Activated T-cell treated with anti-CD3 and anti-CD28 coated beads for 4 hours (primary cell): Measurements from ENCODE around the gene PLEKHG4B.

Source experiments
- DNase-seq: peaks from one replicate; pipeline ENCODE4 v3.0.0-alpha.2; 2020

Gene PLEKHG4B

GRCh38 chr5:75331-76320 is 16.3 kb upstream of the PLEKHG4B start:
- DNase-seq: no peak

DNA sequence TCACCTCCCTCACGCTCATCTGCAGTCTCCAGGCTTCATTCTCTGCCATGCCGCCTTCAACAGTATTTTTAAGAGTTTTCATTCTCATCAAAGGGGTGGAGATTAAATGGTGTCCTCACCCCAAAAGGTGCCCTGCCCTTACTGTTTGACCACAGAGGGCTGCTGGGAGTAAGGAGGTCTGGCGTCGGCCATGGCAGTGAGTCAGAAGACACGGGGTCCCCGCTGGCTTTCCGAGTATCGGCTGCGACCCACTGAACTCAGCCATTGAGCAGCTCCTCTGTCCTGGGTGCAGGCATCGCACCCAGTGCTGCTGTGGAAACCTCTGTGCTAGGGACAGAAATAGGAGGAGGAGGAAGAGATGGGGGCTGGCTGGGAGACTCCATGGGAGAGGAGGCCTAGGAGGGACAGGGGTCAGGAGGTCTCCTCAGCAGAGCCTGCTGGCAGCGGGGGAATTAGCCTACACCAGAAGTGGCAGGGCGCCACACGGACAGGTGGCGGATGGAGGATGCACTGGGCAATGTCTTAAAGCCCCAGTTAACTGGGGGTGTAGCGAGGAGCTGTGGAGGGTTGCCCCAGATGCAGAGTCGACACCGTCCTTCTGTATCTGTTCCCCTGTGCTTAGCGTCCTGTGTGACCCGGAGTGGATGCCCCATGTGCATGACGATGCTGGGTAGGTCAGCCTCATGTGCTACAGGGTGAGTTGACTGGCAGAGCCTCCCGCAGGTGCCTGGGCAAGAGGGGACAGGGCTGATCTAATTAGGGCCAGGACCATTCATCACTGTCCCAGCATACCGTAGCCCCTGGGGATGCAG is 15.4 kb upstream of the PLEKHG4B start:
- no peak for DNase-seq

DNA sequence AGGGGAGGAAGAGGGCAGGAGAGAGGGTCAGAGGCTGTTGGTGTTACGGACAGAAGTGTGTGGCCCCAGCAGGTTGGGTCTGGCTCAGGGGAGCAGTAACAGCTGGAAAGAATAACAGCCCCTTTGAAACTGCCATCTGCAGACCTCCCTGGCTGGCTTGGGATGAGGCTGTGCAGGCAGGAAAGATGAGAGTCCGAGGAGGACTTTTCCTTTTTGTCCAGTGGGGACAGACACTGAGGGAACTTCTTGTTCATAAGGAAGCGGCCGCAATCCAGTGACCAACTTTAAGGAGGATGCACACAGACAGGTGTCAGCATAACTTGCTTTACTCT is 14.8 kb upstream of the PLEKHG4B start:
- no peak for DNase-seq

DNA sequence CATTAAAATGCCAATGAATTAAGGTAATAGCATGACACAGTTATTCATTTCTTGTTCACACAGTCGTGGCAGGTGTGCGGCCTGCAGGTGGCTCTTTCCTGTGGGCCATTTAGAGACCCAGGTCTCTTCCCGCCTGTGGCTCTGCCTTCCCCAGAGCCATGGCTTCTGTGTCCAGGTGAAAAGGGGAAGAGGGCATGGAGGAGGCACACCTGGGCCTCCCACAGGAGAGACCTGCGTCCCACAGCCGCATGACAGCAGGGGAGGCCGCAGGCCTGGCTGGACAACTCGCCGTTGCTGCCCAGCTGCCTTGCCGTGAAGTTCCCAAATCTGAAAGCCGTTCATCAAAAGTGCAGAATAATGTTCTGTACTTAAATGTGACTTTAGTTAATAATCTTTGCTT is 14.4 kb upstream of the PLEKHG4B start:
- DNase-seq: no peak

DNA sequence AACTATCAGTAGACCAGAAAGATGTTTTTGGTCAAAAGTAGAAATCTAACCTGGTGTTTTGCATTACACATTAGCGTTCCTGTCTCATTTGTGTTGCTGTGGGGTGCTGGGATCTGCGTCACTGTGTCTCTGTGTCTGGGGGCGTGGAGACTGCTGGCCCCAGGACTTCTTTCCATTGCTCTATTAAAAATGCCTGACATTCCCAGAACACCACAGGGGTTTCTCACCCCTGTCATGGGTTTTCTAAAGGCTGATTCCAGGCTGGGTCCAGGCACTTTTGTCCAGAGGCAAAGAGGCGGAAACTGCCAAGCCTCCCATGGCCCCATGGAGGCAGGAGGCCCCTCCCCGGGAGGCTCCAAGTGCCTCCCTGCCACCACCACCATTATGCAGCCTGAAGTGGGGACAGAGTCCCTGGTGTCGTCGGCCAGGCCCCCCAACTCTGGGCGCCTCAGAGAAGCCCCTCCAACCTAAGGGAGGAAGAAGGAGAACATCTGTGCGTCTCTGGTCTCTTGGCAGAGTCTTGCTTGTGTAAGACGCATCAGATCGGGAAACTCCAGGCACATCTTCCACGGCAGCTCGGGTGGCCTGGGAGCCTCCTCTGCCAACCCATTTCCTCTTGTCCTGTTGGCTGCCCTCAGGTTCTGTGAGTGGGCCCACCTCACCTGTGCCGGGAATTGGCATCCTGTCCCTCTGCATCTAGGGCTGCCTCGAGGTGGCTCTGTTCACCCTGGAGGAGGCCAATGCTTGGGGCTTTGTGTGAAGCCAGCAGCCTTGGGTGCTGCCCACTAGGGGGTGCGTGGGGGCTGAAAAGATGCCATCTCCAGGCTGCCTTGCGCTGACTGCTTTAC is 13.8 kb upstream of the PLEKHG4B start:
- no peak for DNase-seq

DNA sequence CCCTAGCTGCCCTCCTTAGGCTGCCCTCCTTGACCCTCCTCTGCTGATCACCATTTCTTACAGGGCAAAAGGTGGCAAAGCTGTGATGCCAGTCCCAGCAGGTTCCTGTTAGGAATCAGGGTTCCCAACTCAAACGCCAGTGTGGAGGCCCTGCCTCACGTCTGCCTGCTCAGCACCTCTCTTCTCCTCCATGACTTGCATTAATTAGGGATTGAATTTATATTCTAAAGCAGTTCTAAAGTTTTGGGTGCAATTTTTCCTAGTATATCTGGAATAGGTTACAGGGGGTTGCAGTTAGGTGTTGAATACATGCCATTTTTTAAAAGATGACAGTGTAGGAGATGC is 13.2 kb upstream of the PLEKHG4B start:
- no peak for DNase-seq

GRCh38 chr5:79263-79662 is 12.7 kb upstream of the PLEKHG4B start:
- no peak for DNase-seq

GRCh38 chr5:79821-80220 is 12.1 kb upstream of the PLEKHG4B start:
- no peak for DNase-seq

DNA sequence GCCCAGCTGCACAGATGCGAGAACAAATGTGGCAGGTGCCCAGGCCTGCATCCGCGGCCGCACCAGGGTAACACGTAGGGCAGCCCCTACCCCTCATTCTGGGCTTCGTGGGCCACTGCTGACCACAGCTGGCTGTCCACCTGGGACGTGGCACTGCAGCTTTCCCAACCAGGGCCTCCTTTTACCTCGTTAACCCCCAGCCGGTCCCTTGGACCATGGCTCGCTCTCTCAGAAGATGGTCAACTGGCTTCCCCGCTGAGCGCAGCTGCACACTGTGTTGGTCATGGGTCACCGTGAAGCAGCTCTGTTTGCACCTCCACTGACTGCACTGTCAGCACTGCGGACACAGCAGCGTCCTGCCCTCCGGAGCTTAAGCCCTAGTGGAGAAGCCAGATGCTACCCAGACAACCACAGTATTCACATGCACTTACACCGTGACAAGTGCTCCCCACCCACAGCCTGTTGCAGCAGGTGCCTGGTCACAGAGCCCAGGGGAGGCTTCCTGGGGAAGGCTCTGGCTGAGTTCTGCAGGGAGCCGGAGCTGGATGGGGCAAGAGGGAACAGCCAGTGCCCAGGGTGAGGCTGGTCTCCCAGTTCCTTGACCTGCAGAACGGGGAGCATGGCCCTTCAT is 10.5 kb upstream of the PLEKHG4B start:
- DNase-seq: no peak

- no peak for DNase-seq
Measured at GRCh38 chr5:82097-82496, 9.9 kb upstream of the PLEKHG4B start.

DNA sequence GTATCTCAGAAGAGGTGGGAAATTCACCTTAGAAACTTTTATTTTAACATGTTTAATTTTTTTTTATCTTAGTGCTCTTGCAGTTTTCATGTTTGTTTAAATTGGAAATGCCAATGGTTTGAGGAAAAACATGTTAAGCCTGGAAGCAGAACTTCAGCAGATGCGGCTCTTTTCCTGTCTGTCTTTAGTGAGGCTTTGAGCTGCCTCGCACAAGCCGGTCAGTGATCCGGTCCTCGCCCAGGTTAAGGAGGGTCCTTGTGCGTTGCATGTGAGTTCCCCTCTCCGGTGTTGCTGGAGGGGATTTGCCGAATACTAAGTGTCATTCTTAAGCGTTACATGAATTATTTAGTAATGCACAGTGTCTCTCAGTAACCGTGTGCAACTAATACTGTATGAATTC is 9.4 kb upstream of the PLEKHG4B start:
- no peak for DNase-seq

DNA sequence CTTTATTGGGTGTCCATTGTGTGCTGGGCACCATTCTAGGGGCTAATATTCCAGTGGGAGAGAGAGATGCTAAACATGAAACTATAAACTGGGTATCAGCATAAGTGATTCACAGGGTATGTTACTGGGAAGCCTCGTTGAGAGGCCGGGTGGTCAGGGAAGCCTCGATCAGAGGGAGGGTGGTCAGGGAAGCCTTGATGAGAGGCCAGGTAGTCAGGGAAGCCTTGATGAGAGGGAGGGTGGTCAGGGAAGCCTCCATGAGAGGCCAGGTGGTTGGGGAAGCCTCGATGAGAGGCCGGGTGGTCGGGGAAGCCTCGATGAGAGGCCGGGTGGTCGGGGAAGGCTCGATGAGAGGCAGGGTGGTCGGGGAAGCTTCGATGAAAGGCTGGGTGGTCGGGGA is 8.9 kb upstream of the PLEKHG4B start:
- no peak for DNase-seq

DNA sequence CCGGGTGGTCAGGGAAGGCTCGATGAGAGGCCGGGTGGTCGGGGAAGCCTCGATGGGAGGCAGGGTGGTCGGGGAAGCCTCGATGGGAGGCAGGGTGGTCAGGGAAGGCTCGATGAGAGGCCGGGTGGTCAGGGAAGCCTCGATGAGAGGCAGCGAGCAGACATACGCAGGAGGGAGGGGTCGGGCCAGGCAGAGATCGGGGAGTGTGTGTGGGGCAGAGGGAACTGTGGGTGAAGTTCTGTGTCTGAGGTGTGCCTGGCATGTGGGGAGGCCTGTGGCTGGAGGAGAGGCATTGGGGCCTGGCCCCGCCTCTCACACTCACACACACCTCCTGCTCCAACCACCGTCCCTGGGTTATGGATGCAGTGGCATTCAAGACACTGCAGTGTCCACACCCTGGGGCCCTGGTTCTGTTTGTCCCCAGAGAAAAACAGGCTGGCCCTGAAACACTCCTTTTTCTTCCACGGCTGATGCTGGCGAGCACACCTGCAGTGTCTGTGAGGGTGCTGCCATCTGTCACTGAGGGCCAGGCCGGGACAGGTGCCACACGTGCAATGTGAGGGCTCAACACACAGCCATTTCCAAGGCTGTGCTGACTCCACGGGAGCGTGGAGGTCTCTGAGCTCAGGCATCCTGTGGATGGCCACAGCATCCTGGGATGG is 6.5 kb upstream of the PLEKHG4B start:
- no peak for DNase-seq

- DNase-seq: no peak
Measured at GRCh38 chr5:89337-90286, 2.4 kb upstream of the PLEKHG4B start.

DNA sequence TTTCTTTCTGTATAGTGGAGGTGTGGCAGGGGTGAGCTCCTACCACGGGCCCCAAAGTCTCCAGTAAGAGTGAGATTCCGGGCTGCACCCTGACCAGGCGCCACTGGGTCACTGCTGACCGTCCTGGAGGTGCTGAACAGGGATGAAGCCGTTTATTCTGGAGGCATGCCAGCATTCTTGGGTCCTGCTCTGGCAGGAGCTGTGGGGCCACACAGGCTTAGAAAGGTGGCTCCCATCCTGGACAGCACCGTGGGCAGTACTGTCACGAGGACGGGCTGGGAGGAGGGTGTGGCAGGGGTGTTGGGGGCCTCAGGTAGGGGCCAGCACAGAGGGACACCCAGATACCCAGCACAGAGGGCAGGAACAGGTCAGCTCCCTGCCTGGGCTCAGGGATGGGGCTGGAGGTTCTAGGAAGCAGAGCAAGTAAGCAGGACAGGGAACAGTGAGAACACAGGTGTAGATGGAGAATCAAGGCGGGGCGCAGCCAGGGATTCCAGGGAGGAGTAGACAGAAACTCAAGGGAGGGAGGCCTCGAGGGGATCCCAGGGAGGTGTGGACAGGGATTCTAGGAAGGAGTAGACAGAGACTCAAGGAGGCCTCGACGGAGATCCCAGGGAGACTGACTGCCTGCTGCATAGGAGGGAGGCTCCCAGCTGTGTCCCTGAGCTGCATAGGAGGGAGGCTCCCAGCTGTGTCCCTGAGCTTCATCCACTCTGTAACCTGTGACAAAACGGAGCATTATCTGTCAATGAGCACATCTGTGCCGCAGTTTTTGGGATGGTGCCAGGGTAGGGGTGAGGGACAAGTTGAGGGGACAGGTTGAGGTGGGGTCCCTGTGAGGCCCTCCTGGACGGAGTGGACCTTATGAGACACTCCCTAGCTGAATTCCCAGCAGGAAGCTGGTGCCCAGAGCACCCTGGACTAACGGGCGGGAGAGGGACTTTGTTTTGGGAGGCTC is 1.1 kb upstream of the PLEKHG4B start:
- DNase-seq: no peak

DNA sequence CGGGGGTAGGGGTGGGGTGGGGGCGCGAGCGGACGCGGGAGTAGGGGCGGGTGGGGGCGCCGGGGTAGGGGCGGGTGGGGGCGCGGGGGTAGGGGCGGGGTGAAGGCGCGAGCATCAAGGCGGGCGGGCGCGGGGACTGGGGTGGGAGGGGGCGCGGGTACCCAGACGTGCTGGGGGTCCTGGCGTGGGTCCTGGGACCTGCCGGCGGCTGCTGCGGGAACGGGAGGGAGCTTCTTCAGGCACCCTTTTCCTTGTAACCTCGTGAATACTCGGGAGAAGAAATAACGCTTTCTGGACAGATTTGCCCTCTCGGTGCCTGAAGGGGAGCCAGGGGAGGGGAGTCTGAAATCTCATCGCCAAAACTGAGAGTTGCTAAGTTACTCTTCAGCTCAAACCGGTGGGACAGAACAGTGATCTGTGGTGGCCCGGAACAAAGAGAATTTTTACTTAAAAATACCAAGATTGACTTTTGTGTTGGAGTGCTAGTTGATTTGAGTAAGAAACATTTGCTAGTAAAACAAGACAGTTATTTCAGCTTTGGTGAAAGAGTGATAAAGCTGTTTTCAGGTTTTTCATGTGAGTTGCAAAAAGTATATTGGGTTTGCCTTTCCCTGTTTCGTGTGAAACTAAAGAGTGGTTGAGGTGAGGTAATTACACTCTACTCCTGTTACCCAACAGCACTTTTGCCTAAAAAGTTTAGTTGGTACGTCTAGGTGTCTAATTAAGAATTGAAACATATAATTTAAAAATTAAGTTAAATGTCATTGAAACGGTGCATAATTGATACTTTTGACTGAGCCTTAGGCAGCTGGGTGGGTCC is 643 bp downstream of the PLEKHG4B start:
- no peak for DNase-seq

DNA sequence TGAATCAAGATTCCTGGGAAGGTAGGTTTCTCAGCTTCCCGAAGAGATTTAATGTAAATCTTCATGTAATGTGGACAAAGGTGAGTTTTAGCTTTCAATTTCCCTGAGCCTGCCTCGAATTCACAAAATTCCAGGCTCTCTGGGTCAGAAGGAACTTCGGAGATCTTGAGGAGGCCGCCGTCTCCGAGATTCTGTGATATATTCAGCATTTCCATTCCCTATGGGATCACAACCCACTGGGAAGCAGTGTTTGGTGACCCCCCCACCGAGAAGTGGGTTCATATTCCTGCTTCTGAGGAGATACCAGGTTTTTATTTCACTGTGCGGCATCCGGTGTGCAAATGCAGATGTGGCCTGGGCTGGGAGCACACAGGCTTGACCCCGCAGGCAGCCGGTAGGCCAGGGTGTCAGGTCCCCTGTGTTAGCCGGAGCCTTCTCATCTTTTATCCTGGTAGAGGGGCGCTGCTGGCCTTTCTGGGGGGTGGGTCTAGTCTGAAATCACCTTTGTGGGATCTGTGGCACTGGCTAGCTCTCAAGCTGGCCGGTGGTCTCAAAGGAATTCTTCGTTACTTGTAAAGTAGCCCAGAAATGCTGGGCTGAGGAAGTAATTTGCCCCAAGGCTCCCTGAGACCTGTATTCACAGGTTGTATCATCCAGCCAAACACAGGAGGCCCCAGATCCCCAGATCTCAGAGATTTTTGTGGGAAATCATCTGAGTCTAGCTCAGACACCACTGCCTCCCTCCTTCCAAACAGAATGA is 1.4 kb downstream of the PLEKHG4B start:
- DNase-seq: no peak
